ENCODE results near the gene ZRANB1. TPM values are rescaled to one million over a fixed set of nuclear protein-coding genes. Genes with fewer than 3 reads are reported as not detected.

Gene ZRANB1
- total RNA-seq, 1 donor from 2014 or later = 16.0 TPM

DNA sequence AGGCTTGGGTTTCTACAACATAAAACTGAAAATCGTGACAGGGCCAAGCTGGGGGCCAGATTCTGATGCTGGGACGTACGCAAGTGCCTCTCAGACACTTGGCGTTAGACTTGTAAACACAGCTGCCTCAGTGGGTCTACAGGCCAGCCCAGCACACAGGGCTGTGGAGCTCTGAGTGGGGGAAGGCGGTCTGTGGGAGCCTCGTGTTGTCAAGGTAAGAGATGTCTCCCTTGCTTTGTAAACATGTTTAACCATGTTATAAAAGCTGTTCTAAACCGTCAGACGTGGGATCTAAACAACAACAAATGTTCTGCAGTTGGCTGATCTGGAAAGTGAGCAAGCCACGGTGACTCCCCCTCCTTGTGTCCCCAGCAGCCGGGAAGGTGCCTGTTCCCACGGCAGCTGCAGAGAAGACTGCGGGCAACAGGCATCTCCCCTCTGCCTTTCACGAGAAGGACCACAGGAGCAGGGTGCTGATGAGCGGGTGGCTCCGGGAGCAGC, 67.8 kb downstream of the ZRANB1 start:
- no peaks in the 10 kb centered on the region for H3K4me1 Mint-ChIP-seq (ENCODE audit: low read depth)
- peaks cover 5% of the 10 kb centered on the region for H3K27me3 Mint-ChIP-seq (ENCODE audit: insufficient read depth)
- no peak for DNase-seq (ENCODE audit: low spot score)
- H3K36me3 Mint-ChIP-seq (ENCODE audit: low read depth) = no peaks in the 10 kb centered on the region
- H3K27ac Mint-ChIP-seq = no peak overlapping the region
- intact Hi-C loops (cut with micrococcal nuclease) = no loop called here
- H3K4me3 Mint-ChIP-seq = no peak overlapping the region
- no peaks in the 10 kb centered on the region for H3K9me3 Mint-ChIP-seq

DNA sequence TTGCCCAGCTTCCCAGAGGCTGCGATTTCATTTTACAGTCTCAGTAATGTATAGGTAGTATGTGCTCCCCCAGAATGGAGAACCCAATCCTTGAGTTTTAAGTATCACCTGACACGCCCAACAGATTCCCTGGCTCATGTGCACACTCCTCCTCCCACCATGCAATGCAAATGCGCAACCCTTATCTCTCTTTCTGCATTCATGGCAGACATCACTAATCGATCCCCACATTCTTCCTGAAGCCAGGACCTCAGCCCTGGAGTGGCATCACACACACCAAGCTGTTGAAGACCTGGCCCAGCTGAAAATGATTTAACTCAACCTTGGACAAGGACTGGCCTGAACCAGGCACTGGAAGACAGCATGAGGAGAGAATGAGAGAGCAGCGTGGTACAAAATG, 68.4 kb downstream of the ZRANB1 start:
- no peak for DNase-seq (ENCODE audit: low spot score)
- H3K36me3 Mint-ChIP-seq (ENCODE audit: low read depth) = no peaks in the 10 kb centered on the region
- H3K4me1 Mint-ChIP-seq (ENCODE audit: low read depth) = peaks cover 1% of the 10 kb centered on the region
- intact Hi-C loops (cut with micrococcal nuclease) = no loop called here
- H3K27me3 Mint-ChIP-seq (ENCODE audit: insufficient read depth) = peaks cover 5% of the 10 kb centered on the region
- H3K9me3 Mint-ChIP-seq = no peaks in the 10 kb centered on the region
- no peak overlapping the region for H3K4me3 Mint-ChIP-seq
- H3K27ac Mint-ChIP-seq = no peak overlapping the region

DNA sequence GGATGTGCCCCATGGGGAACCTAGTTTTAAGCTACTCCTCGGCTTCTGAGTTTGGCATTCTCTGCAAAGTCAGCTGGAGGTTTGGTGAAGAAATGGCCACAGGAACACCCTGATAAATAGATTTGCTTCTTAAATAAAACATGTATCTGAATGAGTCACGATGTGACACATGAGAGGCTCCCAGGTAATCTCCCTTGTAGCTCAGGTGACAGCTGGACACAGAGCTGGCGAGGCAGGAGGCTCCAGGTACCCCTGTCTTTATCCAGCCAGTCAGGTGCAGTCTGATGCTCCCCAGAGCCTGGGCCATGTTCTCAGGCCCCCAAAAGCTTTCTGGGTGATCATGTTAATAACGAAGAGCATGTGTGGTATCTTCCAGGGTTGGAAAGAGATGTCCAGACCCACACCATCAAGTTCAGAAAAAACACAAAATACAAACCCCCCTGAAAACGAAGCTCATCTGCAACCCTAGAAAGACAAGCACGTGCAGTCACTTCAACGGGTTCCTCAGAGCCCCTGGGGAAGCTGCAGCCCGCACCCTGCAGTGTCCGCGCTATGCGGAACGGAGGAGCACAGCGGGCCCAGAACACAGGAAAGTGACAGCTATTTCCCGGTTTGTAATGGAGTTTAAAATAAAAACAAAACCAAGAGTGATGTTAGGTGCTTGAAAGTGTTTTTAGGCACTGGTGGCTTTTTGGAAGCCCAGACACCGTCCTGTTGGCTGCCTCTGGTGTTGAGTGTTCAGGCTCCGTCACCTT, 69.4 kb downstream of the ZRANB1 start:
- Mint-ChIP-seq H3K4me1 (ENCODE audit: low read depth) (peaks cover 4% of the 10 kb centered on the region), H3K4me3 (no peak overlapping the region), H3K27ac (no peak overlapping the region), H3K36me3 (ENCODE audit: low read depth) (no peaks in the 10 kb centered on the region), H3K9me3 (no peaks in the 10 kb centered on the region), H3K27me3 (ENCODE audit: insufficient read depth) (peaks cover 7% of the 10 kb centered on the region)
- intact Hi-C loops (cut with micrococcal nuclease) = no loop called here
- DNase-seq (ENCODE audit: low spot score) = no peak

DNA sequence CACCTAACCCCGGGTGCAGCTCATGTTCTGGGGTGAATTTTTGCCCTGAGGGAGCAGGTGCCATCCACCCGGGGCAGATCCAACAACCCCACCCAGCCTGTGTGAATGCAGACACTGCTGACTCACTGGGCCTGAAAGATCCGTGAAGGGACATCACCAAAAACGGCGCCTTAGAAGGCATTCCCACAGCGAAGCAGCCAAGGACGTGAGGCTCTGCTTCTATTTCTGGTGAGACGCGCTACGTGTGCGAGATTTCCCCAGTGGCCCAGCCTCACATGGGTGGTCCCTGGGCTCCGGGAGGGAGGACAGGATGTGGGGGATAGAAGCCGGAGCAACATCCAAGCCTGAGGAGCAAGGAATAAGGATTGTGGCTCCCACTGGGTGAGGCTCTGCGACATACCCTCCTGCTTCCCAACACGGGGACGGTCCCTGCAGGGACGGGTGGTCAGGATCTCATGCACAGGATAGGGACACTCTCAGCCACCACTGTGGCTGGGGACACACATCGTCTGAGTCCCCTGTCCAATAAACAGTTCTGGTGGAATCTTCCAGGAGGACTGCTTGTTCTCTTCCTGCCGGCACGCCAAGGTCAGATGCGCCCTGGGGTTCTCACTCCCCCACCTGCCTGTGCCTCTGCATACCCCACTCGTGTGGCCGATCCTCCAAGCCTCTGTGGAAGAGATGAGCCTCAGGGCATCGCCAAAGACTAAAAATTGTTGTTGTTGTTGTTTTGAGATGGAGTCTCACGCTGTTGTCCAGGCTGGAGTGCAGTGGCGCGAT, 70.2 kb downstream of the ZRANB1 start:
- H3K4me1 Mint-ChIP-seq (ENCODE audit: low read depth) = peaks cover 4% of the 10 kb centered on the region
- H3K27ac Mint-ChIP-seq = no peak overlapping the region
- H3K27me3 Mint-ChIP-seq (ENCODE audit: insufficient read depth) = peaks cover 7% of the 10 kb centered on the region
- H3K36me3 Mint-ChIP-seq (ENCODE audit: low read depth) = no peaks in the 10 kb centered on the region
- intact Hi-C loops (cut with micrococcal nuclease) = no loop called here
- no peak for DNase-seq (ENCODE audit: low spot score)
- no peaks in the 10 kb centered on the region for H3K9me3 Mint-ChIP-seq
- H3K4me3 Mint-ChIP-seq = no peak overlapping the region

DNA sequence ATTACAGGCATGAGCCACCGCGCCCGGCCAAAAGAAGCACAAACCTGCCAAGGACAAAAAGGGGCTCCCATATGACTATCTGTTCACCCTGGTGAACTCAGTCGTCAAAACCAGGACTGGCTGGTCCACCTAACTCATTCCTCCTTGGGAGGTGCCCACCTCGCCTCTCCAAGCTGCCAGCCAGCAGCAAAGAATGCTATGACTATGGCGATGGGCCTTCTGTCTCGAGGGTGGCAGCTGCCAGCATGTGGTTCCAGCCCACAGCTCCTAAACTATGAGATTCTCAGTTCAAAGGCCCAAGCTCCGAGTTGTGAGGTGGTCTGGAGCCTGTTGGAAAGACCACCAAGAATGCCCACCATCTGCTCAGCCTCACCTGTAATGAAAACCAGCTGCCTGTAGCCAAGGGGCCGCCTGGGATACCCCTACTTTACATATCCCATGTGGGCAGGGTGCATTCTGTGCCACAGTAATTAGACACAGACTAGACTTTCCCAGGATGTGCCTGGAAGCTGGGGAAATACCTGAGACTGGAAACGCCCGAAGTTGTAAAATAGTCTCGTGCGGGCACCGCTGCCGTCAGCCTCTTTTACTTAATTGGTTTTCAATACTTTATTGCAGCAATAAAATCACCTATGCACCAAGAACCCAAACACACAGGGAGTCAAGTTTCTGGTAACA, 71.1 kb downstream of the ZRANB1 start:
- Mint-ChIP-seq H3K36me3 (ENCODE audit: low read depth) (no peaks in the 10 kb centered on the region), H3K27me3 (ENCODE audit: insufficient read depth) (peaks cover 7% of the 10 kb centered on the region), H3K4me3 (no peak overlapping the region), H3K9me3 (no peaks in the 10 kb centered on the region), H3K4me1 (ENCODE audit: low read depth) (peaks cover 4% of the 10 kb centered on the region), H3K27ac (no peak overlapping the region)
- intact Hi-C loops (cut with micrococcal nuclease) = no loop called here
- DNase-seq (ENCODE audit: low spot score) = no peak

DNA sequence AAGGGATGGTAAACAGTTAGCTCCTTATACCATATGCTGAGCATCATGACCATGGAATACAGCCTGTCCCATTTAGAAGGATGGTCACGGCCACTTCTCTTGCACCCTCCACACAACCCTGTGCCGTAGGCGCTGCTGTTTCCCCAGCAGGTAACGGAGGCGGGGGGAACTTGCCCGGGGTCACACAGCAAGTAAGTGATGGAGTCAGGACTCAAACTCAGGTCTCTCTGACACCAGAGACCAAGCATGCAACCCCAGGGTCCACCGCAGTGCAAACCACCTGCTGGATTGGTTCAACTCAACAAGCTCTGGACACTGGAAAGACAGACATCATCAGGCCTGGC, 71.6 kb downstream of the ZRANB1 start:
- H3K9me3 Mint-ChIP-seq = no peaks in the 10 kb centered on the region
- peaks cover 4% of the 10 kb centered on the region for H3K4me1 Mint-ChIP-seq (ENCODE audit: low read depth)
- H3K27ac Mint-ChIP-seq = no peak overlapping the region
- no peak overlapping the region for H3K4me3 Mint-ChIP-seq
- no peaks in the 10 kb centered on the region for H3K36me3 Mint-ChIP-seq (ENCODE audit: low read depth)
- intact Hi-C loops (cut with micrococcal nuclease) = no loop called here
- H3K27me3 Mint-ChIP-seq (ENCODE audit: insufficient read depth) = peaks cover 7% of the 10 kb centered on the region
- no peak for DNase-seq (ENCODE audit: low spot score)

DNA sequence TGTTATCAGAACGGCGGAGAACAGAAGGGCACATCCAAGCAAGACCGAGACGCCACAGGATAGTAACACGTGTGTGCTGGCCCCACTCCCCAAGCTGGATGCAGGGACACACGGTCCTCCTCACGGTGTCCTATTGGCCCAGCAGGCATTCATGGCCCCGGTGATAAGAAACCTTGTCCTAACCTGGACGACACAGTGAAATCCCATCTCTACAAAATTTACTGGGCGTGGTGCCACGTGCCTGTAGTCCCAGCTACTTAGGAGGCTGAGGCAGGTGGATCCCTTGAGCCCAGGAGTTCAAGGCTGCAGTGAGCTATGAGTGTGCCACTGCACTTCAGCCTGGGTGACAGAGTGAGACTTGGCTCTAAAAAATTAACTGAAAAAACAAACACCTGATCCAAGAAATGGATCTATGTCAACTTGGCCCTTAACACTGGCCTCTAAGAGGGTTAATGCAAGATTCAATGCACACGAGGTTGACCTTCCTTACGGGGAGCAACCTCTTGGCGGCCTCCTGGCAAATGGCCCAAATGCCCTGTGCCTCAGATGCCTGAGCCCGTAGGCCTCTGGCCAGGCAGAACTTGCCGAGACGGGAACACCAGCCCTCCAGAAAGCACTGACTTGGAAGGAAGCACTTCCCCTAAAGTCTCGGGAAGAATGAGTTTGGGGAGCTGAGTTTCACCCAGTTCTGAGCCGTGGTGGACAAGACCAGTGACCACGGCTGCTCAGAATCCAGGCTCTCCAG, 72.3 kb downstream of the ZRANB1 start:
- no peaks in the 10 kb centered on the region for H3K9me3 Mint-ChIP-seq
- H3K27ac Mint-ChIP-seq = no peak overlapping the region

DNA sequence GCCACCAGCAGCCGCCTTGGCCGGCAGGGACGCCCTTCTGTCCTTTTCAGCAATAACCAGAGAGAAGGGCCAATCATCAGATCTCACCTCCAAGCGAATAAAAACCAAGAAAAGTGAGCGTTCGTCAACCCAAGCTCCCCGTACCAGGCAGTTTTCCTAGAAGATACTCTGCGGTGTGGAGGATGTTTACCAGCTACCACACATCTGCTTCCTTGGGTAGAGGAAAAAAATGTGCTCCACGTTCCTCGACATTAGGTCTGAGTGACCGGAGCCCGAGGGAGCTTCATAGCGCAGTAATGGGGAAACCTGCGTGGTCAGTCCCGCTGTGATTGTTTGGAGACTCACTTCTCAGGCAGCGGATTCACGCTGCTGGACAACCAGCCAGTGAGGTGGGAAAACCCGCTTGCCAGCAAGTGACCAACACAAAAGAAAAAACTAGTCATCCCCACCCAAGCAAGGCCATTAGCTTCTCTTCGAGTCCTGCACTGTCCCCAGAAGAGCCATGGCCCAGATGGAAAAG, 73.0 kb downstream of the ZRANB1 start:
- intact Hi-C loops (cut with micrococcal nuclease) = no loop called here
- Mint-ChIP-seq H3K4me3 (peak overlapping the region; percentile 11), H3K9me3 (no peaks in the 10 kb centered on the region), H3K27ac (no peak overlapping the region), H3K4me1 (ENCODE audit: low read depth) (peaks cover 4% of the 10 kb centered on the region), H3K36me3 (ENCODE audit: low read depth) (no peaks in the 10 kb centered on the region), H3K27me3 (ENCODE audit: insufficient read depth) (peaks cover 7% of the 10 kb centered on the region)
- DNase-seq (ENCODE audit: low spot score) = no peak

More for the DNA sequence above, 72.3 kb downstream of the ZRANB1 start:
- H3K4me1 Mint-ChIP-seq (ENCODE audit: low read depth) = peaks cover 4% of the 10 kb centered on the region
- no peaks in the 10 kb centered on the region for H3K36me3 Mint-ChIP-seq (ENCODE audit: low read depth)
- no peak overlapping the region for H3K4me3 Mint-ChIP-seq
- DNase-seq (ENCODE audit: low spot score) = no peak
- intact Hi-C loops (cut with micrococcal nuclease) = no loop called here
- H3K27me3 Mint-ChIP-seq (ENCODE audit: insufficient read depth) = peaks cover 7% of the 10 kb centered on the region

DNA sequence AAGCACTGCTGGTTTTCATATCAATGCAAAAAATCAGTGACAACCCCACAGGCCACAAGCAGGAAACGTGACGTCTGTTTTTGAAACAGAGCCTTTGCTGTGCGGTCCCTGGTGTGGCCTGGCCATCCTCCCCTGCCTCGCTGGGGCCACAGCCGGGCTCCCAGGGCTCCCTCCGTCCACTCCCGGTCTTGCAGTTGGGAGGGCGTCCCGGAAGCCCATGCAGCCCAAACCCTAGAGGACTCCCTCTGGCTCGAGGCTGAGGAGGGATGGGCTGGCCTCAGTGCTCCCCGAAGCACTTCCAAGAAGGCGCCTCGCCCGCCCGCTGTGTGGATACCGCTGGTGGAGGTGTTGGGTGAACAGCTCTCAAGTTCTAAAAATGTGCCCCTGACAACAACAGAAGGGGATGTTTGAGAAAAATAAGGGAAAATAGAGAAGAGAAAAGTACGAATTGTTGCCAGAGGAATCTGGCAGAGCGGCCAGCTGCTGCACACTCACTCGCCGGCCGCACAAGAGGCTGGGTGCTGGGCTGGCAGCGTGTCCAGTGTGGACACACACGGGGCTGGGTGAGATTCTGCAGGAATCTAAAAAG, 73.5 kb downstream of the ZRANB1 start:
- DNase-seq (ENCODE audit: low spot score) = no peak
- Mint-ChIP-seq H3K9me3 (no peaks in the 10 kb centered on the region), H3K27me3 (ENCODE audit: insufficient read depth) (peaks cover 5% of the 10 kb centered on the region), H3K27ac (no peak overlapping the region), H3K4me3 (no peak overlapping the region), H3K36me3 (ENCODE audit: low read depth) (no peaks in the 10 kb centered on the region), H3K4me1 (ENCODE audit: low read depth) (peaks cover 4% of the 10 kb centered on the region)
- intact Hi-C loops (cut with micrococcal nuclease) = no loop called here

DNA sequence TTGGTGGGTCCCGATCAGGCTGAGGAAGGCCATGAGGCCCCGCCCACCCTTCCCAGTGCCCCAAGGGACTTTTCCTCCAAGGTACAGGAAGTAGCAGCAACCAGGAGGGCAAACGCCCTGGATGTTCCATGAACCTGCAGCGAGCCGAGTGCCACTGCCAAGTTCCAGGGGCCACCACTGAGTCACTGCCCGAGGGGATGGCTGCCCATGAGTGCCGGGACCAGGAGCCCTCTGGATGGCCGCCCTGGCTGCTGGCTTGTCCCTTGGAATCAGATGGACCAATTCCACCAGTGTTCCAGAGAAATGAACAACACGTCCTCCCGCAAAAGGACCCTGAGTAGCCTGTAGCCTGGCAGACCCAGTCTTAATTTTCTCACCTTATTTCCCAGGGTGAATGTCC, 74.2 kb downstream of the ZRANB1 start:
- Mint-ChIP-seq H3K9me3 (no peaks in the 10 kb centered on the region), H3K4me1 (ENCODE audit: low read depth) (peaks cover 4% of the 10 kb centered on the region), H3K27ac (no peak overlapping the region), H3K36me3 (ENCODE audit: low read depth) (no peaks in the 10 kb centered on the region), H3K4me3 (no peak overlapping the region), H3K27me3 (ENCODE audit: insufficient read depth) (peaks cover 8% of the 10 kb centered on the region)
- intact Hi-C loops (cut with micrococcal nuclease) = no loop called here
- no peak for DNase-seq (ENCODE audit: low spot score)

DNA sequence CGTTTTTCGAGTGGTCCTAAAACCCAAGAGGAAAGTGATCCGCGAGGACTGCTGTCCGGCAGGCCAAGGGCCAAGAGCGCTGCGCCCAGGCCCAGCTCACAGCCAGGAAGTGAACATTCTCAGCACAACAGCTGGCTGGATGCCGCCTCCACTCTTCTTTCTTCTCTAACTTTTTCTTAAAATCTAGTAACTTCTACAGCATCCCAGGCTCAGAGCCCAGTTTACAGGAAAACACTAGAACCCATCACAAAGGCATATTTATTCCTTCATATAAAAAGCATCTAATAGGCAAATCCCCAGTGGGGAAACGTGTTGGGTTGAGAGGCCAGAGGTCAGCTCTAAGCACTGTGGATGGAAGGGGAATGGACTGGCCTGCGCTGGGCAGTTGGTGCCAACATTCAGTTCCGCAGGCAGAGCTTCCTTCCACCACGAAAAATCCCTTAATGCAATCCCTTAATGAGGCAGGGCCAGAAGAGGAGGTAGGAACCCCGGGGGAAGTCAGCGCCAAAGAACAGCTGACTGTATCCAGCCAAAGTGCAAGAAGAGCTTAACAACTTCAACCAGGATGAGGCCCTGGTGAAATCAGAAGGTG, 74.8 kb downstream of the ZRANB1 start:
- peaks cover 4% of the 10 kb centered on the region for H3K4me1 Mint-ChIP-seq (ENCODE audit: low read depth)
- H3K27ac Mint-ChIP-seq = no peak overlapping the region
- H3K27me3 Mint-ChIP-seq (ENCODE audit: insufficient read depth) = peaks cover 8% of the 10 kb centered on the region
- no peaks in the 10 kb centered on the region for H3K9me3 Mint-ChIP-seq
- no peak overlapping the region for H3K4me3 Mint-ChIP-seq
- H3K36me3 Mint-ChIP-seq (ENCODE audit: low read depth) = no peaks in the 10 kb centered on the region
- intact Hi-C loops (cut with micrococcal nuclease) = no loop called here
- DNase-seq (ENCODE audit: low spot score) = no peak

Data from activated T-helper 1 cell treated with anti-CD3 and anti-CD28 coated beads, Interleukin-12 subunit alpha, Interleukin-12 subunit beta, Interleukin-2, Interleukin-4 antibody, amounts not matched to agents 30 ng/mL and 10 ng/mL and 1 ng/mL, durations not matched to agents 14 hours and 24 hours and 36 hours (primary cell).